NCI-H748 (cell line): Measurements from ENCODE around the gene ANXA3.

Source experiments
- DNase-seq: peaks from one replicate; lab custom pipeline; 2025; ENCODE audit not compliant: unreplicated experiment; lab: John Stamatoyannopoulos, UW

ANXA3 gene

GRCh38 chr4:78644063-78644691, 92.6 kb downstream of the ANXA3 start:
- DNase-seq: no peak

DNA sequence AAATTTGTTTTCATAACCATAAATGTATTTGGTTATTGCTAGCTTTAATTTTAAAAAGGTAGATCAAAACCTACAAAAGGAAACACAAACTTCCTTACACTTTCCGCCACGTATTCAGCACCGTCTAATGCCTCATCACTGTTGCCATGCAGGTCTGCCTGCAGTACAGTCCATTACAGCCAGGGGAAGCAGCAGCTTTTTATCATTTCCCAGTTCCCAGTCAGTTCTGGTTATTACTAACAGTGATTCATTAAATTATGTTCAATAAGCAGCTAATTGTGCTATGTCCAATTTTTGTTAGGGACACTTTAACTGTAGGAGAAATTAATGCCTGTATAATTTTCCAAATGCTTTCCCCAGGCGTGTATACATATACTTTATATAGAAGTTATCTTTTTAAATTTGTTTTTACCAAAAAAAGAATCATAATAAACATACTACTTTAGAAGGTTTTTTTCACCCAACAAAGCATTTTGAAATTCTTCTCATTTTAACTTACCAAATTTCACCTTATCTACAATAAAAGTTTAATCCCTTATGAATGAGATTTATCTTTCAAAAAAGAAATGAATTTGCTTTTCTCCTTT, 93.3 kb downstream of the ANXA3 start:
- DNase-seq: peak; percentile 29

GRCh38 chr4:78645853-78646757, 94.5 kb downstream of the ANXA3 start:
- peak; percentile 9 for DNase-seq

DNA sequence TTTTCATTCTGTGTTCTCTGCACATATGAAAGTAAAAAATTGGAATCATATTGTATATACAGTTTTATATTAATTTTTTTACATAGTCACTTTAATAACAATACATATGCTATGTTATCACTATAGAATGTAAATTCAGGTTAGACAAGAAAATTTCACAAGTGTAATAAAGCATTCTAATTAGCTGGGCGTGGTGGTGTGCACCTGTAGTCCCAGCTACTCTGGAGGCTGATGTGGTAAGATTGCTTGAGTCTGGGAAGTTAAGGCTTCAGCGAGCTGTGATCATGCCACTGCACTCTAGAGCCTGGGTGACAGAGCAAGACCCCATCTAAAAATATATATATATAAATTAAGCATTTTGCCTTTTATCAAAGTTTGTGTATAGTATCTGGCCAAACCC, 95.7 kb downstream of the ANXA3 start:
- no peak for DNase-seq

DNA sequence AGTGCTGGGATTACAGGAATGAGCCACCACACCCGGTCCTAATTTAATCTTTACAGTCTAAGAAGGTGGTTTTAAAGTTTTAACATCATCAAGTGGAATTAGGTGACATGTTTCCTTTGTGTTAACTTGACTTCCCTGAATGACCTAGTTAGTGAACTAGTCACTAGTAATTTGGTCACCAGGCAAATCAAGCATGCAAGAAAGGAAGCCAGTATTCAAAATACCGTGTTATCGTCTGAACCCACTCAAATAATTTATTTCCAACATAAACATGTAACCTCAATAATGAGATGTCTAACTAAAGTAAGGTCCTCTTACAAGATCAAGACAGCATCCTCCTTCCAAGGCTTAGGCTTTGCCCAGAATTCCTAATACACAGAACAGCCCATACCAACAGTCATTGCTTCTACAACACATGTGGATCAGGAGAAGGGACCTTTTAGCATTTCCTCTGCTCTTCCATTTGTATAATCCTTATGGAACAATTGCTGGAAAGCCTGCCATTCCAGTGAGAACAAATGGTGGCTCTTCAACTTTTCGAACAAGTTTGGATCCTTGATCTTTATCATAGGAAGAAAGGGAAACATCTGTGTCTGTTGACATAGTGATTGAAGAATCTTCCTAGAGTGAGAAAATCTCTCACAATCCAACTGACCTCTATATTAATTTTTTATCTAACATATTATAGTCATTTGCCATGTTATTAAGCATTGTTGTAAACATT, 97.2 kb downstream of the ANXA3 start:
- no peak for DNase-seq

GRCh38 chr4:78650106-78651024, 98.8 kb downstream of the ANXA3 start:
- DNase-seq: no peak

- no peak for DNase-seq
Observed at GRCh38 chr4:78651250-78651860, 99.8 kb downstream of the ANXA3 start.

DNA sequence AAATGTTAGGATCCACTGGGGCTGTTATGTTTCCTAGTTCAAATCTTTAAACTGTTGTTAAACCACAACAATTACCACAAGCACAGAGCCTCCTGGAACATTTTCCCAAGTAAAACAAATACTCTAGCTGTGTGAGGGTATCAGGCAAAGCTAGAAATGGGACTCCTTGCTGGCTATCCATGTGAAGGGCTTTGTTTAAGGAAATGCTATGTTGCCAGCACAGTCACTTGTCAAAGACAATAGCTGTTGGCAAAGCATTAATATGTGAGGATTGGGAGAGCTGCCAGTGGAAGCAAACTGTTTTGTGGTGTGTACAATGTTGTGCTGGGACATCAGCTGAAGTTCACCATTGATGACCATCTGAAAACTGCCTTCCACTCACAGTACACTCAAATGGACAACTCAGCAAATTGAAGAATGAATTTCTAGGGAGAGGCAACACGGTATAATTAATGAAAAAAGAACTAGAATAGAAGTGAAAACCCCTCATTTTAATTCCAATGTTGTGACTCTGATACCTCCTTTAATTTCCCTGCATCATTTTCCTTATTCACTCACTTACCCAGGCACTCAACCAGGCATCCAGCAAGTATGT, 100.8 kb downstream of the ANXA3 start:
- DNase-seq: no peak

DNA sequence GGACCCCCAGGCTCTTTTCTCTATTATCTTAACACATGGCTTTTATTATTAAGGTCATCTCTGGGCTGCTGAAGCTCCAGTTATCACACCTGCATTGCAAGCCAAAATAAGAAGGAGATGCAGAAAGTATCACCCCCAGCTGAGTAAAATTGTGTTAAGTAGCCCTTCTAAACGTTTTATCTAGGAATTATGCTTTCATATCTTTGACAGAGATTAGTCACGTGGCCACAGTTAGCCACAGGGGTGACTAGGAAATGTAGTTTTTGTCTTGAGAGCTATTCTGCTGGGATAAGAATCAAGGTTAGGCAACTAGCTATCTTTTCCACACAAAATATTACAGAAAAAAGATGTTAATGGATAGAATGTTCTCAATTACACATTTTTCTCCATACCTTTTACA, 102.1 kb downstream of the ANXA3 start:
- no peak for DNase-seq

- no peak for DNase-seq
Observed at GRCh38 chr4:78654807-78655206, 103.2 kb downstream of the ANXA3 start.

GRCh38 chr4:78656968-78657445, 105.4 kb downstream of the ANXA3 start:
- no peak for DNase-seq

DNA sequence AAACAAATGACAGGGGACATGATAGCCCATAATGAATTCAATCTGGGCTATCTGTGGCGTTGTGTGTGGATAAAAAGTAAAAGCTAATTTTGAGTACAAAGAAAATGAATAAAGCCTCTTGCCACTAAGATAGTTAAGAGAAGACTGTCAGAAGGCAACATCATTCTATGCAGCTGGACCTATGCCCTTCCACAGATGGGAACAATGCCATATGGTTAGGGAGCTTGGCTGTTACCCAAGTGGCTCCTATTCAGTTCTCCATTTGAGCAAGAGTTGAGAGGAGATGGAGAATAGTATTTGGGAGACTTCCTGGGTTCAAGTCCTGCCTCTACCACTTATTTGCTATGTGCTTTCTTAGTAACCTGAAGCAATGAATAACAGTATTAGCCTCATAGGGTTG, 107.7 kb downstream of the ANXA3 start:
- DNase-seq: no peak

- no peak for DNase-seq
Observed at GRCh38 chr4:78659665-78660064, 108.1 kb downstream of the ANXA3 start.
